SU-DHL-6 (cell line): ENCODE data around the gene COL6A1.

Source experiments
- H2AFZ ChIP-seq: fragments of 200-600 bp; sonication (generic); 2 replicates; pipeline ENCODE4 v1.6.1; 2014; ENCODE audit warnings: low read depth, mild to moderate bottlenecking, moderate library complexity, mixed read lengths, antibody characterized with exemption, low read length; ENCODE audit not compliant: severe bottlenecking
- H3F3A ChIP-seq: fragments of 200-600 bp; shearing (Covaris generic); 2 replicates; pipeline ENCODE4 v1.6.0; 2016; ENCODE audit warnings: antibody characterized with exemption, mild to moderate bottlenecking; ENCODE audit not compliant: insufficient read depth
- H3K27ac ChIP-seq: fragments of 200-600 bp; sonication (generic); 2 replicates; pipeline ENCODE4 v1.5.1; 2016; ENCODE audit warnings: low read depth, mild to moderate bottlenecking, low read length, moderate library complexity, mixed read lengths
- H3K27me3 ChIP-seq: fragments of 200-600 bp; sonication (generic), shearing (Covaris generic); 2 replicates; pipeline ENCODE4 v1.6.0; 2014; ENCODE audit warnings: mild to moderate bottlenecking, low read length
- H3K36me3 ChIP-seq: fragments of 200-600 bp; sonication (generic); 2 replicates; pipeline ENCODE4 v1.6.1; 2014; ENCODE audit warnings: mild to moderate bottlenecking, low read length, mixed read lengths
- H3K4me2 ChIP-seq: fragments of 300-600, 200-600 bp; shearing (Covaris generic), sonication (generic); 2 replicates; pipeline ENCODE4 v1.6.0; 2014; ENCODE audit warnings: low read length, low read depth, mild to moderate bottlenecking; ENCODE audit not compliant: poor library complexity, severe bottlenecking
- H3K4me3 ChIP-seq: fragments of 200-600 bp; sonication (generic); 2 replicates; pipeline ENCODE4 v1.5.1; 2014; ENCODE audit warnings: antibody characterized with exemption, low read length, mild to moderate bottlenecking, mixed read lengths; ENCODE audit not compliant: insufficient read depth, poor library complexity, severe bottlenecking
- H3K79me2 ChIP-seq: fragments of 200-600 bp; sonication (generic); 2 replicates; pipeline ENCODE4 v1.6.1; 2014; ENCODE audit warnings: mild to moderate bottlenecking, low read length, moderate library complexity; ENCODE audit not compliant: insufficient read depth
- H3K9ac ChIP-seq: fragments of 200-600 bp; sonication (generic); 2 replicates; pipeline ENCODE4 v1.7.0; 2014; ENCODE audit warnings: mild to moderate bottlenecking, low read length
- H3K9me2 ChIP-seq: fragments of 200-600 bp; sonication (generic); replicated peaks from 2 replicates; pipeline ENCODE4 v1.6.1; 2014; ENCODE audit warnings: low read length; ENCODE audit not compliant: insufficient read depth
- H3K9me3 ChIP-seq: fragments of 200-600 bp; sonication (generic); 2 replicates; pipeline ENCODE4 v1.6.1; 2014; ENCODE audit warnings: low read length, mixed read lengths; ENCODE audit not compliant: insufficient read depth
- H4K20me1 ChIP-seq: fragments of 200-600 bp; sonication (generic); 2 replicates; pipeline ENCODE4 v1.6.1; 2014; ENCODE audit warnings: low read depth, mild to moderate bottlenecking, antibody characterized with exemption, low read length, moderate library complexity, mixed read lengths
- EZH2phosphoT487 ChIP-seq: fragments of 200-600 bp; sonication (generic), shearing (Covaris generic); conservative IDR thresholded peaks from 2 replicates; pipeline ENCODE4 v1.6.1; 2018; ENCODE audit warnings: mild to moderate bottlenecking, antibody characterized with exemption, low read length, moderate library complexity, mixed read lengths
- TF ChIP-seq, protein P1 (sequence below): fragments of 200-600 bp; sonication (generic); IDR thresholded peaks from one replicate; pipeline ENCODE4 v1.5.1; 2017; ENCODE audit warnings: antibody characterized with exemption, mild to moderate bottlenecking, low read length, moderate library complexity; ENCODE audit not compliant: insufficient read depth, poor library complexity, severe bottlenecking

COL6A1 gene, protein sequence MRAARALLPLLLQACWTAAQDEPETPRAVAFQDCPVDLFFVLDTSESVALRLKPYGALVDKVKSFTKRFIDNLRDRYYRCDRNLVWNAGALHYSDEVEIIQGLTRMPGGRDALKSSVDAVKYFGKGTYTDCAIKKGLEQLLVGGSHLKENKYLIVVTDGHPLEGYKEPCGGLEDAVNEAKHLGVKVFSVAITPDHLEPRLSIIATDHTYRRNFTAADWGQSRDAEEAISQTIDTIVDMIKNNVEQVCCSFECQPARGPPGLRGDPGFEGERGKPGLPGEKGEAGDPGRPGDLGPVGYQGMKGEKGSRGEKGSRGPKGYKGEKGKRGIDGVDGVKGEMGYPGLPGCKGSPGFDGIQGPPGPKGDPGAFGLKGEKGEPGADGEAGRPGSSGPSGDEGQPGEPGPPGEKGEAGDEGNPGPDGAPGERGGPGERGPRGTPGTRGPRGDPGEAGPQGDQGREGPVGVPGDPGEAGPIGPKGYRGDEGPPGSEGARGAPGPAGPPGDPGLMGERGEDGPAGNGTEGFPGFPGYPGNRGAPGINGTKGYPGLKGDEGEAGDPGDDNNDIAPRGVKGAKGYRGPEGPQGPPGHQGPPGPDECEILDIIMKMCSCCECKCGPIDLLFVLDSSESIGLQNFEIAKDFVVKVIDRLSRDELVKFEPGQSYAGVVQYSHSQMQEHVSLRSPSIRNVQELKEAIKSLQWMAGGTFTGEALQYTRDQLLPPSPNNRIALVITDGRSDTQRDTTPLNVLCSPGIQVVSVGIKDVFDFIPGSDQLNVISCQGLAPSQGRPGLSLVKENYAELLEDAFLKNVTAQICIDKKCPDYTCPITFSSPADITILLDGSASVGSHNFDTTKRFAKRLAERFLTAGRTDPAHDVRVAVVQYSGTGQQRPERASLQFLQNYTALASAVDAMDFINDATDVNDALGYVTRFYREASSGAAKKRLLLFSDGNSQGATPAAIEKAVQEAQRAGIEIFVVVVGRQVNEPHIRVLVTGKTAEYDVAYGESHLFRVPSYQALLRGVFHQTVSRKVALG

DNA sequence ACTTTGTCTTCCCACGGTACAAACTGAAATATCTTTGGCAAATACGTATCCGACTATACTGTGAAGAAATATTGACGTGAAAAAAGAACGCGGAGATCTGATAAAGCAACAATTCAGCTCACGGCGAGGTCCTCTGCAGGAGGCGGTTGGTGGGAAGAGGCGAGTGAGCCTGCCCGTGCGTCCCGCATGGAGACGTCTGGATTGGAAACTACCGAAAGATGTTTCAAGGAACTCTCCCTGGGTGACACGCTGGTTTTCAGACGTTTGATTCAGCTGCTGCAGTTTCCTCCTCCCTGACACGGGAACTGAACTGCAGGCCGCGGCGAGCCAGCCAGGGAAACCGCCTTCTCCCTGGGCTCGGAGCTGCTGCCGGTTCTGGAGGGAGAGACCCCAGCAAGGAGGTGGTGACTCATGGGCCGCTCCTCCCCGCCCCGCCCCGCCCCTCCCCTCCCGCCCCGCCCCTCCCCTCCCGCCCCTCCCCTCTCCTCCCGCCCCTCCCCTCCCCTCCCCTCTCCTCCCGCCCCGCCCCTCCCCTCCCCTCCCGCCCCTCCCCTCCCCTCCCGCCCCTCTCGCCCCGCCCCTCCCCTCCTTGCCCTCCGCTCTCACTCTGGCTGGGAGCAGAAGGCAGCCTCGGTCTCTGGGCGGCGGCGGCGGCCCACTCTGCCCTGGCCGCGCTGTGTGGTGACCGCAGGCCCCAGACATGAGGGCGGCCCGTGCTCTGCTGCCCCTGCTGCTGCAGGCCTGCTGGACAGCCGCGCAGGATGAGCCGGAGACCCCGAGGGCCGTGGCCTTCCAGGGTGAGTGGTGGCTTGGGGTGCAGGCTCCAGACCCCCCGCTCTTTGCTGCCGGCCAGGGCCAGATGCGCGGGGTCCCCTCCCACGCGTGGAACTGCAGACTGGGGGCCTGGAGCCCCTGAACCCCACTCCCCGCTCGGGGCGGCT lies at the start of gene COL6A1:
Gene COL6A1, plus strand, starts transcription at position 620 of the 941 bp plus-strand sequence. Its CDS starts 81 bp downstream, at position 701.
- no peaks in the 10 kb centered on the region for H3F3A ChIP-seq
- H3K27me3 ChIP-seq = no peaks in the 10 kb centered on the region
- H3K9me3 ChIP-seq = no peaks in the 10 kb centered on the region
- no peaks in the 10 kb centered on the region for H3K79me2 ChIP-seq
- H3K4me2 ChIP-seq = no peak within 1 kb of the TSS
- H3K4me3 ChIP-seq = no peak within 1 kb of the TSS
- no peak within 1 kb of the TSS for H3K9ac ChIP-seq
- H3K9me2 ChIP-seq = no peaks in the 10 kb centered on the region
- no peaks in the 10 kb centered on the region for H4K20me1 ChIP-seq
- no peak within 1 kb of the TSS for H3K27ac ChIP-seq
- H3K36me3 ChIP-seq = no peaks in the 10 kb centered on the region
- H2AFZ ChIP-seq = no peak within 1 kb of the TSS
- no peak for TF ChIP-seq EZH2phosphoT487
- TF ChIP-seq, protein P1, sequence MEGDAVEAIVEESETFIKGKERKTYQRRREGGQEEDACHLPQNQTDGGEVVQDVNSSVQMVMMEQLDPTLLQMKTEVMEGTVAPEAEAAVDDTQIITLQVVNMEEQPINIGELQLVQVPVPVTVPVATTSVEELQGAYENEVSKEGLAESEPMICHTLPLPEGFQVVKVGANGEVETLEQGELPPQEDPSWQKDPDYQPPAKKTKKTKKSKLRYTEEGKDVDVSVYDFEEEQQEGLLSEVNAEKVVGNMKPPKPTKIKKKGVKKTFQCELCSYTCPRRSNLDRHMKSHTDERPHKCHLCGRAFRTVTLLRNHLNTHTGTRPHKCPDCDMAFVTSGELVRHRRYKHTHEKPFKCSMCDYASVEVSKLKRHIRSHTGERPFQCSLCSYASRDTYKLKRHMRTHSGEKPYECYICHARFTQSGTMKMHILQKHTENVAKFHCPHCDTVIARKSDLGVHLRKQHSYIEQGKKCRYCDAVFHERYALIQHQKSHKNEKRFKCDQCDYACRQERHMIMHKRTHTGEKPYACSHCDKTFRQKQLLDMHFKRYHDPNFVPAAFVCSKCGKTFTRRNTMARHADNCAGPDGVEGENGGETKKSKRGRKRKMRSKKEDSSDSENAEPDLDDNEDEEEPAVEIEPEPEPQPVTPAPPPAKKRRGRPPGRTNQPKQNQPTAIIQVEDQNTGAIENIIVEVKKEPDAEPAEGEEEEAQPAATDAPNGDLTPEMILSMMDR = no peak

- no peaks in the 10 kb centered on the region for H3K9me2 ChIP-seq
- no peak overlapping the region for H2AFZ ChIP-seq
- no peaks in the 10 kb centered on the region for H3K9me3 ChIP-seq
- H3K36me3 ChIP-seq = no peaks in the 10 kb centered on the region
- no peaks in the 10 kb centered on the region for H3F3A ChIP-seq
- H3K27me3 ChIP-seq = no peaks in the 10 kb centered on the region
- H3K27ac ChIP-seq = no peak overlapping the region
- H3K79me2 ChIP-seq = no peaks in the 10 kb centered on the region
- H3K4me3 ChIP-seq = no peak overlapping the region
- TF ChIP-seq, protein P1 = no peak
- no peak for TF ChIP-seq EZH2phosphoT487
- H4K20me1 ChIP-seq = no peaks in the 10 kb centered on the region
- no peak overlapping the region for H3K9ac ChIP-seq
- H3K4me2 ChIP-seq = no peak overlapping the region
Measured at GRCh38 chr21:45932922-45933502, 48.6 kb upstream of the COL6A1 start.

DNA sequence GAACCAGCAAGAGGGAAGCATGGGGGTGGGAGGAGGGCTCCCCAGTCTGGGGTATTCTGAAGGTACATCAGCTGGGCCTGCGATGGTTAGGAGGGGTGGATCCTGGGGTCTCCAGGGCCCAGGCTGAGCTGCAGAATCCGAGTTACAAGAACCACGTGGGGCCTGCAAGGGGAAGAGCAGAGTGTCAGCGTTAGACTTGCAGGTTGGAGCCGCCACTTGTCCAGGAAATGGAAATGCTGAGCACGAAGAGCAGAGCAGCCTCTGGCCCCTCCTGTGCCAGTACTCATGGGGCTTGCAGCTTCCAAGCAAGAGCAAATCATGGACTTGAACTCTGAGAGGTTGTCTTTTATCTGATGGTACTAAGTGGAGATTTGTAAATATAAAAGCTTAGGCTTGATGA lies 47.5 kb upstream of the COL6A1 start:
- no peak overlapping the region for H3K27ac ChIP-seq
- no peaks in the 10 kb centered on the region for H3K79me2 ChIP-seq
- no peak overlapping the region for H3K4me3 ChIP-seq
- no peaks in the 10 kb centered on the region for H3K9me3 ChIP-seq
- no peaks in the 10 kb centered on the region for H3F3A ChIP-seq
- H4K20me1 ChIP-seq = no peaks in the 10 kb centered on the region
- H3K36me3 ChIP-seq = no peaks in the 10 kb centered on the region
- H2AFZ ChIP-seq = no peak overlapping the region
- no peaks in the 10 kb centered on the region for H3K27me3 ChIP-seq
- no peaks in the 10 kb centered on the region for H3K9me2 ChIP-seq
- H3K4me2 ChIP-seq = no peak overlapping the region
- TF ChIP-seq EZH2phosphoT487 = no peak
- TF ChIP-seq, protein P1 = no peak
- H3K9ac ChIP-seq = no peak overlapping the region
